Endothelial cell of umbilical vein (primary cell): ENCODE data around the gene MYO6. TPM values are rescaled to one million over a fixed set of nuclear protein-coding genes. Genes with fewer than 3 reads are reported as not detected.

Experiments
- BruUV-seq: library from RNA; stranded (reverse); fragments of 400-500 nt; replicated peaks from 2 replicates; lab custom pipeline; 2021; lab: Mats Ljungman, UMichigan
- CTCF ChIA-PET: fragments of 300-600, 350-600 bp; sonication (Branson Sonifier 250); formaldehyde crosslinking; loops from one replicate; lab custom pipeline; 2021; ENCODE audit warnings: antibody characterized with exemption, inconsistent platforms; lab: Charles Lee
- POLR2A ChIA-PET: fragments of 300-600, 350-600 bp; sonication (Branson Sonifier 250); formaldehyde crosslinking; loops from one replicate; lab custom pipeline; 2021; ENCODE audit warnings: antibody characterized with exemption, inconsistent platforms; lab: Charles Lee
- DNase-seq: peaks from one replicate; pipeline ENCODE4 v3.0.0-alpha.2; 2011; ENCODE audit warnings: low read depth, low spot score
- FAIRE-seq: peaks from 2 replicates; lab custom pipeline; 2011; peaks lifted over from hg19 to GRCh38; lab: Jason Lieb, UNC
- H2AFZ ChIP-seq: 2 replicates; pipeline ENCODE4 v1.6.0; 2012; ENCODE audit warnings: low read depth, low read length, control low read depth, inconsistent platforms
- H3K27ac ChIP-seq: 2 replicates; pipeline ENCODE4 v1.5.1; 2011; ENCODE audit warnings: low read depth, mild to moderate bottlenecking, control low read depth, low read length, moderate library complexity; ENCODE audit not compliant: insufficient read depth
- H3K27me3 ChIP-seq, 2 experiments: 2 replicates each; pipeline versions ENCODE4 v1.6.0 to v1.6.1; 2011; ENCODE audit warnings: low read length in 2 of 2, mixed read lengths in 1 of 2; ENCODE audit not compliant: control insufficient read depth in 2 of 2, insufficient read depth in 2 of 2
- H3K36me3 ChIP-seq, 2 experiments: 2 replicates in 1 of 2; 3 replicates in 1 of 2; pipeline ENCODE4 v1.5.1; 2011; ENCODE audit warnings: low read length in 2 of 2, mild to moderate bottlenecking in 1 of 2, moderate library complexity in 1 of 2; ENCODE audit not compliant: control insufficient read depth in 2 of 2, insufficient read depth in 2 of 2; ENCODE audit errors: extremely low read depth in 1 of 2
- H3K4me1 ChIP-seq: 3 replicates; pipeline ENCODE4 v1.5.1; 2011; ENCODE audit warnings: mild to moderate bottlenecking, low read length; ENCODE audit not compliant: control insufficient read depth, insufficient read depth; ENCODE audit errors: extremely low read depth
- H3K4me2 ChIP-seq: 2 replicates; pipeline ENCODE4 v1.6.1; 2011; ENCODE audit warnings: low read length, control low read depth, mixed read lengths; ENCODE audit not compliant: insufficient read depth
- H3K4me3 ChIP-seq, 3 experiments: fragments of 200-600 bp in 1 of 3; sonication (generic), shearing (Covaris generic) in 1 of 3; replicated peaks in 1 of 3; 2 replicates each; pipeline ENCODE4 v1.5.1; 2011 to 2016; ENCODE audit warnings: control low read depth in 3 of 3, low read length in 3 of 3, mild to moderate bottlenecking in 2 of 3, inconsistent platforms in 1 of 3, low read depth in 1 of 3, moderate library complexity in 1 of 3; ENCODE audit not compliant: insufficient read depth in 1 of 3
- H3K79me2 ChIP-seq: 2 replicates; pipeline ENCODE4 v1.6.0; 2012; ENCODE audit warnings: low read length, inconsistent platforms; ENCODE audit not compliant: control insufficient read depth, insufficient read depth
- H3K9ac ChIP-seq: replicated peaks from 2 replicates; pipeline ENCODE3; 2011; ENCODE audit warnings: low read length, control low read depth; ENCODE audit not compliant: insufficient read depth; ENCODE audit errors: extremely low read depth
- H3K9me1 ChIP-seq: replicated peaks from 3 replicates; pipeline ENCODE4 v1.6.0; 2011; ENCODE audit warnings: mild to moderate bottlenecking, low read length; ENCODE audit not compliant: control insufficient read depth, insufficient read depth; ENCODE audit errors: extremely low read depth
- H3K9me3 ChIP-seq: replicated peaks from 2 replicates; pipeline ENCODE4 v1.5.1; 2012; ENCODE audit warnings: low read length, inconsistent platforms; ENCODE audit not compliant: control insufficient read depth, insufficient read depth
- H4K20me1 ChIP-seq: replicated peaks from 2 replicates; pipeline ENCODE3; 2011; ENCODE audit warnings: mild to moderate bottlenecking, low read length; ENCODE audit not compliant: control insufficient read depth, insufficient read depth; ENCODE audit errors: extremely low read depth
- CTCF ChIP-seq, 2 donors: IDR thresholded peaks; 1 replicate in 1 of 2; 2 replicates in 1 of 2; pipeline ENCODE4 v1.5.1; 2011; ENCODE audit warnings: low read length in 2 of 2, mild to moderate bottlenecking in 2 of 2, moderate library complexity in 2 of 2, control low read depth in 1 of 2, inconsistent platforms in 1 of 2, low read depth in 1 of 2; ENCODE audit not compliant: insufficient read depth in 1 of 2; ENCODE audit errors: extremely low read depth in 1 of 2
- EZH2 ChIP-seq: IDR thresholded peaks from 2 replicates; pipeline ENCODE4 v1.6.1; 2012; ENCODE audit warnings: borderline replicate concordance, low read depth, mild to moderate bottlenecking, moderate library complexity, low read length, inconsistent platforms; ENCODE audit not compliant: severe bottlenecking
- FOS ChIP-seq: IDR thresholded peaks from 2 replicates; pipeline ENCODE4 v1.6.1; 2011; ENCODE audit warnings: mild to moderate bottlenecking, low read length, moderate library complexity, borderline replicate concordance; ENCODE audit not compliant: insufficient read depth
- GATA2 ChIP-seq: IDR thresholded peaks from 2 replicates; pipeline ENCODE4 v1.7.0; 2011; ENCODE audit warnings: low read depth, mild to moderate bottlenecking, moderate library complexity, mixed read lengths, low read length; ENCODE audit not compliant: insufficient read length, insufficient read depth
- JUN ChIP-seq: IDR thresholded peaks from 2 replicates; pipeline ENCODE4 v1.6.1; 2011; ENCODE audit warnings: borderline replicate concordance, low read depth; ENCODE audit not compliant: insufficient read length, insufficient read depth
- MAX ChIP-seq: IDR thresholded peaks from 2 replicates; pipeline ENCODE4 v1.6.1; 2011; ENCODE audit not compliant: insufficient read depth, insufficient read length
- MYC ChIP-seq: IDR thresholded peaks from one replicate; pipeline ENCODE4 v1.6.1; 2011; ENCODE audit warnings: mild to moderate bottlenecking, low read depth, low read length
- POLR2A ChIP-seq: IDR thresholded peaks from 2 replicates; pipeline ENCODE4 v1.6.1; 2012; ENCODE audit warnings: low read depth, mild to moderate bottlenecking, control low read depth, low read length
- POLR2AphosphoS5 ChIP-seq: IDR thresholded peaks from 2 replicates; pipeline ENCODE4 v1.6.1; 2012; ENCODE audit warnings: low read depth, mild to moderate bottlenecking, control low read depth, low read length, moderate library complexity; ENCODE audit not compliant: insufficient read depth
- dilution Hi-C: fragments of 300-500 bp; cut with MboI; formaldehyde crosslinking; loops from one replicate; pipeline ENCODE4 v1.15.0; 2019; ENCODE audit warnings: low sequenced_read_pairs; ENCODE audit not compliant: extremely low pct_ligation_motif_present
- intact Hi-C: fragments of 100-400 bp; cut with micrococcal nuclease; formaldehyde crosslinking; loops from one replicate; pipeline ENCODE4 v1.10.0; 2022
- polyA plus RNA-seq, 4 experiments: library from polyadenylated mRNA; depleted of rRNA in 3 of 4; stranded (reverse) in 3 of 4; unstranded in 1 of 4; fragments of >200 nt; gene quantifications; 2 replicates each; pipeline versions ENCODE4 v1.2.1 to v1.2.3, GENCODE V29; 2011 to 2012; ENCODE audit warnings: missing spikeins in 1 of 4
- total RNA-seq: library from RNA; stranded (reverse); gene quantifications from 2 replicates; pipeline ENCODE4 v1.2.3, GENCODE V29; 2021

MYO6 gene
- total and polyA plus RNA-seq, 2 donors (not counting 3 experiments of a cell fraction or from before 2014, with no cell fraction given): 15.5 to 68.0 TPM

- Histone ChIP-seq H3K4me1 (peaks cover 2% of the 10 kb centered on the region), H2AFZ (no peak overlapping the region), H3K9me1 (no peaks in the 10 kb centered on the region), H3K27ac (no peak overlapping the region), H3K4me2 (no peak overlapping the region), H4K20me1 (no peaks in the 10 kb centered on the region), H3K36me3 (no peaks in the 10 kb centered on the region), H3K27me3 (no peaks in the 10 kb centered on the region), H3K9me3 (no peaks in the 10 kb centered on the region), H3K9ac (no peak overlapping the region), H3K79me2 (no peaks in the 10 kb centered on the region), H3K4me3 (no peak overlapping the region)
- POLR2A ChIA-PET: no interaction called here
- no peak for DNase-seq
- FAIRE-seq: no peak
- TF ChIP-seq POLR2A (no peak), MAX (no peak), POLR2AphosphoS5 (no peak), MYC (no peak), FOS (no peak), CTCF (IDR thresholded peaks at IDR 0.05; ENCODE audit: extremely low read depth in 1 of 2, insufficient read depth in 1 of 2, low read depth in 1 of 2, low read length in 2 of 2) (no peak), EZH2 (no peak), GATA2 (no peak), JUN (no peak)
- BruUV-seq: no TSS peak
- CTCF ChIA-PET: interaction anchor here (0.7 to 1.3 kb wide), 4 partner anchors 10 to 1234 kb away, joined by 3 to 4 read pairs (median 3); no protein-coding TSS in a partner anchor
- dilution Hi-C loops (no loop called here), intact Hi-C loops (no loop called here)
Measured at GRCh38 chr6:75723382-75723781, 25.7 kb upstream of the MYO6 start.
